HepG2 (cell line): Measurements from ENCODE around the gene GLYATL3.

Experiments
- AKAP8 ChIP-seq: sonication (generic); formaldehyde crosslinking; IDR thresholded peaks from 2 replicates; pipeline ENCODE4 v1.5.1; 2020; ENCODE audit warnings: mild to moderate bottlenecking, missing genetic modification reagents
- CHD4 ChIP-seq: fragments of 200-600 bp; sonication (generic); IDR thresholded peaks from 2 replicates; pipeline ENCODE4 v1.7.0; 2017; ENCODE audit warnings: mild to moderate bottlenecking, low read length, borderline replicate concordance
- CREM ChIP-seq, 2 experiments: sonication (generic) in 1 of 2; formaldehyde crosslinking in 1 of 2; IDR thresholded peaks; 2 replicates each; pipeline versions ENCODE4 v1.4.0 to v1.6.1; 2016 to 2020; ENCODE audit warnings: antibody characterized with exemption in 1 of 2, mild to moderate bottlenecking in 1 of 2, missing genetic modification reagents in 1 of 2
- MAFK ChIP-seq, 2 experiments: IDR thresholded peaks in 1 of 2; conservative IDR thresholded peaks in 1 of 2; 2 replicates each; pipeline ENCODE4 v1.6.1; 2011; ENCODE audit warnings: improper control_type of control experiment in 2 of 2, low read length in 2 of 2
- NR3C1 ChIP-seq: sonication (generic); formaldehyde crosslinking; IDR thresholded peaks from 2 replicates; pipeline ENCODE4 v1.4.0; 2020; ENCODE audit warnings: missing genetic modification reagents
- SIN3A ChIP-seq: IDR thresholded peaks from 2 replicates; pipeline ENCODE4 v1.6.1; 2011; ENCODE audit warnings: low read depth, mild to moderate bottlenecking, control low read depth, low read length, borderline replicate concordance

GRCh38 chr6:49457771-49458170 is 42.0 kb upstream of the GLYATL3 start:
- TF ChIP-seq MAFK (conservative IDR thresholded peaks at IDR 0.05 in 1 of 2, IDR thresholded peaks at IDR 0.05 in 1 of 2; ENCODE audit: low read length in 2 of 2) (no peak), CREM (IDR thresholded peaks at IDR 0.05) (no peak), CREM (CRISPR knock-in tag; IDR thresholded peaks at IDR 0.05) (no peak), NR3C1 (CRISPR knock-in tag) (no peak), AKAP8 (CRISPR knock-in tag) (no peak), SIN3A (no peak), CHD4 (no peak)
